OCI-LY1 (cell line): ENCODE results near the gene TCIRG1.
"Not testable (repeated sequence)": the region's sequence is repeated elsewhere in the genome, so short reads cannot be mapped to it uniquely, and the experiment has no call there.

Experiments
- CTCF ChIP-seq: fragments of 200-600 bp; sonication (generic), shearing (Covaris generic); IDR thresholded peaks from 2 replicates; pipeline ENCODE4 v1.5.1; 2017; ENCODE audit warnings: mild to moderate bottlenecking, antibody characterized with exemption, low read length, moderate library complexity, mixed read lengths
- EZH2 ChIP-seq: fragments of 200-600 bp; sonication (generic), shearing (Covaris generic); IDR thresholded peaks from 2 replicates; pipeline ENCODE4 v1.8.0; 2017; ENCODE audit warnings: borderline replicate concordance, mixed run types, mild to moderate bottlenecking, antibody characterized with exemption, low read length, moderate library complexity, mixed read lengths

GRCh38 chr11:67995579-67995978, 43.2 kb upstream of the TCIRG1 start:
- TF ChIP-seq CTCF, EZH2: not testable (repeated sequence)
